Upper lobe of right lung (tissue), 1 donor: ENCODE measurements around the gene ZNF143. TPM values are rescaled to one million over a fixed set of nuclear protein-coding genes. Genes with fewer than 3 reads are reported as not detected.
"Not testable (repeated sequence)": the region's sequence is repeated elsewhere in the genome, so short reads cannot be mapped to it uniquely, and the experiment has no call there.

ENCODE experiments used
- ATAC-seq: fragments of 200-7000 bp; cut with Tn5 transposase; one replicate; pipeline ENCODE4 v1.9.1; 2020; ENCODE audit warnings: mild to moderate bottlenecking, moderate library complexity
- DNase-seq: peaks from one replicate; pipeline ENCODE4 v3.0.0-alpha.2; 2020
- H3K27ac ChIP-seq: fragments of 200-600 bp; one replicate; pipeline ENCODE4 v1.8.0; 2022
- H3K27me3 ChIP-seq: fragments of 200-600 bp; one replicate; pipeline ENCODE4 v1.8.0; 2022; ENCODE audit warnings: mild to moderate bottlenecking
- H3K36me3 ChIP-seq: fragments of 200-600 bp; one replicate; pipeline ENCODE4 v1.8.0; 2022
- H3K4me1 ChIP-seq: fragments of 200-600 bp; one replicate; pipeline ENCODE4 v1.8.0; 2022
- H3K4me3 ChIP-seq: fragments of 200-600 bp; one replicate; pipeline ENCODE4 v1.8.0; 2022; ENCODE audit warnings: mild to moderate bottlenecking
- H3K9me3 ChIP-seq: fragments of 200-600 bp; one replicate; pipeline ENCODE4 v1.8.0; 2022
- intact Hi-C: fragments of 100-400 bp; cut with DNase I; formaldehyde crosslinking; loops from one replicate; pipeline ENCODE4 v1.11.0; 2022
- total RNA-seq: library from RNA; stranded (reverse); fragmentation: NEBNext Ultra II Directional; extraction: Animal tissue kit (Norgen Biotek cat#: 25700); gene quantifications from one replicate; pipeline ENCODE4 v1.2.1, GENCODE V29; 2021
- TF ChIP-seq, protein P1 (sequence below): fragments of 200-600 bp; IDR thresholded peaks from one replicate; pipeline ENCODE4 v1.8.0; 2022; ENCODE audit warnings: antibody characterized with exemption
- donor health status: DM: no; HTN: yes; CAD: no; lungs with severe emphysema.

The ZNF143 gene
- total RNA-seq, 1 donor from 2014 or later = 29.6 TPM

- peaks cover 25% of the 10 kb centered on the region for H3K36me3 ChIP-seq
- intact Hi-C loops = no loop called here
- TF ChIP-seq, protein P1, sequence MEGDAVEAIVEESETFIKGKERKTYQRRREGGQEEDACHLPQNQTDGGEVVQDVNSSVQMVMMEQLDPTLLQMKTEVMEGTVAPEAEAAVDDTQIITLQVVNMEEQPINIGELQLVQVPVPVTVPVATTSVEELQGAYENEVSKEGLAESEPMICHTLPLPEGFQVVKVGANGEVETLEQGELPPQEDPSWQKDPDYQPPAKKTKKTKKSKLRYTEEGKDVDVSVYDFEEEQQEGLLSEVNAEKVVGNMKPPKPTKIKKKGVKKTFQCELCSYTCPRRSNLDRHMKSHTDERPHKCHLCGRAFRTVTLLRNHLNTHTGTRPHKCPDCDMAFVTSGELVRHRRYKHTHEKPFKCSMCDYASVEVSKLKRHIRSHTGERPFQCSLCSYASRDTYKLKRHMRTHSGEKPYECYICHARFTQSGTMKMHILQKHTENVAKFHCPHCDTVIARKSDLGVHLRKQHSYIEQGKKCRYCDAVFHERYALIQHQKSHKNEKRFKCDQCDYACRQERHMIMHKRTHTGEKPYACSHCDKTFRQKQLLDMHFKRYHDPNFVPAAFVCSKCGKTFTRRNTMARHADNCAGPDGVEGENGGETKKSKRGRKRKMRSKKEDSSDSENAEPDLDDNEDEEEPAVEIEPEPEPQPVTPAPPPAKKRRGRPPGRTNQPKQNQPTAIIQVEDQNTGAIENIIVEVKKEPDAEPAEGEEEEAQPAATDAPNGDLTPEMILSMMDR = peak; percentile 93
- peak; percentile 96 for ATAC-seq
- no peaks in the 10 kb centered on the region for H3K4me1 ChIP-seq
- no peak overlapping the region for H3K4me3 ChIP-seq
- H3K27ac ChIP-seq = no peak overlapping the region
- no peaks in the 10 kb centered on the region for H3K27me3 ChIP-seq
- no peak for DNase-seq
- H3K9me3 ChIP-seq = no peaks in the 10 kb centered on the region
Measured at GRCh38 chr11:9506489-9507276, 45.9 kb downstream of the ZNF143 start.

- Histone ChIP-seq H3K27me3 (no peaks in the 10 kb centered on the region), H3K4me3 (no peak overlapping the region), H3K27ac (no peak overlapping the region), H3K36me3 (peaks cover 24% of the 10 kb centered on the region), H3K9me3 (no peaks in the 10 kb centered on the region), H3K4me1 (no peaks in the 10 kb centered on the region)
- TF ChIP-seq, protein P1 = no peak
- intact Hi-C loops = no loop called here
- DNase-seq (no peak), ATAC-seq (no peak)
Measured at GRCh38 chr11:9507277-9507580, 46.4 kb downstream of the ZNF143 start.

DNA sequence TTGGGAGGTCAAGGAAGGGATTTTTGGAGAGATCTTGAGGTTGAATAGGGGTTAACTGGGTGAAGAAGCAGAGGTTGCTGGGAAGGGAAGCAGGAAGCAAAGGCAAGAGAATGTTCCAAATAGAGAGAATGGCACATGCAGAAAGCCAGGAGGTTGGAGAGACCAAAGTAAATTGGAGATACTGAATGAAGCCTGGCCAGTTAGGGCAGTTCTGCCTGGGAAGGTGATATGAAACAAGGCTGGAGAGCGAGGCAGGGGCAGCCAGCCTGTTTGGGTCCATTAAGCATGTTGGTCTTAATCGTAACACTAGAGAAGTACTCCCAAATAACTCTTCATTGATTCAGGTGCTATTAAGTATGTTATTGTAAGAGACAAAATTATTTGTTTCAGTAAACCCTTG, 48.2 kb downstream of the ZNF143 start:
- no peak overlapping the region for H3K4me3 ChIP-seq

DNA sequence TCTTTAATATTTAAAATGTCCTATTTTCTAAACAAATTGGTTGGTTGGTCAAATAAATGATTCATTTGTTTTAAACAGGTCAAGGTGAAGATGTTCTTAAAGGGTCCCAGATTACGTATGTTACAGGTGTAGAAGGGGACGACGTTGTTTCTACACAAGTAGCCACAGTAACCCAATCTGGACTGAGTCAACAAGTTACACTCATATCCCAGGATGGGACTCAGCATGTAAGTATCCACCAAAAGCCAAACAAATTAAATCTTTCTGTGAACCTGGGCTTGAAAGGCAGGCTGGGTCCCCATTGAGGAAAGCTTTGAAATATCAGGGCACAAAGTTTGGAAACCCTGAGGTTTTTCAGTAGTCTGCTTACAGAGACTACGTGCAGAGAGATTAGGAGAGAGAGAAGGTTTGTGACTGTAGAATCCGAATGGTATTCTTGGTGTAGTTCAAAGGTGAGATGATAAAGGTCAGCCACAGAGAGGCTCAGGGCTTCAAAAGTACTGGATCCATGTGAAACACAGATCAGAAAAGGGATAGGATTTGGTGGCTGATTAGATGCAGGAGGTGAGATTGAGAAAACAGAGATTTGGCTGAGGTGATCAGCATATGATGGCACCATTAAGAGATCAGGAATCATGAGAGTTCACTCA, 51.7 kb downstream of the ZNF143 start:
- Histone ChIP-seq H3K4me1 (no peaks in the 10 kb centered on the region), H3K4me3 (no peak overlapping the region), H3K36me3 (peaks cover 59% of the 10 kb centered on the region), H3K27me3 (no peaks in the 10 kb centered on the region), H3K27ac (no peak overlapping the region), H3K9me3 (no peaks in the 10 kb centered on the region)
- DNase-seq (no peak), ATAC-seq (no peak)
- intact Hi-C loops = no loop called here
- TF ChIP-seq, protein P1 = no peak

More for the DNA sequence above, 48.2 kb downstream of the ZNF143 start:
- H3K36me3 ChIP-seq = peaks cover 28% of the 10 kb centered on the region
- H3K9me3 ChIP-seq = no peaks in the 10 kb centered on the region
- ATAC-seq = no peak
- intact Hi-C loops = no loop called here
- H3K4me1 ChIP-seq = no peaks in the 10 kb centered on the region
- TF ChIP-seq, protein P1 = no peak
- H3K27ac ChIP-seq = no peak overlapping the region
- DNase-seq = no peak
- H3K27me3 ChIP-seq = no peaks in the 10 kb centered on the region

DNA sequence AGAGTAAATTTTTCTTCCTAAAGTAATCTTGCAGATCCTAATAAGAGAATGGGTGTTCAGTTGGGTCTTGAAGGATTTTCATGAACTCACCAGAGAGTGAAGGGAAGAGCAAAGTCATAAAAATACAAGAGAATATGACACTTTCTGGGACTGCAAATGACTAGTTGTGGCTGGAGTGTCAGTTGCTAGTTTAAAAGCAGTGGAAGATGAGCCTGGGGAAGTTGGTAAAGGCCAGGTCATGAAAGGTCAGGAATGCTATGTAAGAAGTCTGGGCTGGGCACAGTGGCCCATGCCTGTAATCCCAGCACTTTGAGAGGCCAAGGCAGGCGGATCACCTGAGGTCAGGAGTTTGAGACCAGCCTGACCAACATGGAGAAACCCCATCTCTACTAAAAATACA, 53.8 kb downstream of the ZNF143 start:
- DNase-seq, H3K27ac ChIP-seq, H3K4me1 ChIP-seq, H3K27me3 ChIP-seq, H3K9me3 ChIP-seq, H3K4me3 ChIP-seq, intact Hi-C loops: not testable (repeated sequence)
- peak; percentile 30 for ATAC-seq
- peaks cover 66% of the 10 kb centered on the region for H3K36me3 ChIP-seq

GRCh38 chr11:9516113-9516512, 55.3 kb downstream of the ZNF143 start:
- no peaks in the 10 kb centered on the region for H3K4me1 ChIP-seq
- ATAC-seq (no peak), DNase-seq (no peak)
- no peaks in the 10 kb centered on the region for H3K9me3 ChIP-seq
- H3K36me3 ChIP-seq = peaks cover 67% of the 10 kb centered on the region
- no peaks in the 10 kb centered on the region for H3K27me3 ChIP-seq
- H3K4me3 ChIP-seq = no peak overlapping the region
- intact Hi-C loops = no loop called here
- TF ChIP-seq, protein P1 = no peak
- no peak overlapping the region for H3K27ac ChIP-seq
